BE2C (cell line): Measurements from ENCODE around the gene SCN9A.
"Not testable (repeated sequence)": the region's sequence is repeated elsewhere in the genome, so short reads cannot be mapped to it uniquely, and the experiment has no call there.

Experiments used
- DNase-seq: peaks from one replicate; pipeline ENCODE4 v3.0.0-alpha.2; 2020
- H3K27me3 ChIP-seq: fragments of 250-450 bp; sonication (Bioruptor Pico); 2 replicates; pipeline ENCODE4 v1.5.1; 2020; ENCODE audit warnings: mild to moderate bottlenecking
- H3K36me3 ChIP-seq: fragments of 250-450 bp; sonication (Bioruptor Pico); 2 replicates; pipeline ENCODE4 v1.5.1; 2020; ENCODE audit warnings: mild to moderate bottlenecking
- H3K4me1 ChIP-seq: fragments of 250-450 bp; sonication (Bioruptor Pico); 2 replicates; pipeline ENCODE4 v1.5.1; 2020
- H3K4me3 ChIP-seq: 2 replicates; pipeline ENCODE4 v1.5.1; 2011; ENCODE audit warnings: low read depth, low read length
- H3K9me3 ChIP-seq: fragments of 250-450 bp; sonication (Bioruptor Pico); 2 replicates; pipeline ENCODE4 v1.5.1; 2020
- TF ChIP-seq, protein P1 (sequence below): IDR thresholded peaks from 2 replicates; pipeline ENCODE4 v1.5.1; 2012; ENCODE audit warnings: mild to moderate bottlenecking, low read depth, low read length

Gene SCN9A

DNA sequence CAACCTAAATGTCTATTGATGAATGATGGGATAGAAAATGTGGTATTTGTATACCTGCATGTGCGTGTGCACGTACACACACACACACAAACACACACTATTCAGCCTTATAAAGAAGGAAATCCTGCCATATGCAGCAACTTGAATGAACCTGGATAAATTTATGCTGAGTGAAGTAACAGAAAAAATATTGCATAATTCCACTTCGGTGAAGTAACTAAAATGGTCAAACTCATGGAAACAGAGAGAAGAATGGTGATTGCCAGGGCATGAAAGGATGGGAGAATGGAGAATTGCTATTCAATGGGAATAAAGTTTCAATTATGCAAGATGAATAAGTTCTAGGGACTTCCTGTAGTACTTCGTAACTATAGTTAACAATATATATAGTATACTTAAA, 152.4 kb downstream of the SCN9A start:
- Histone ChIP-seq H3K4me1 (no peaks in the 10 kb centered on the region), H3K9me3 (no peaks in the 10 kb centered on the region), H3K36me3 (no peaks in the 10 kb centered on the region), H3K27me3 (no peaks in the 10 kb centered on the region), H3K4me3 (no peak overlapping the region)
- TF ChIP-seq, protein P1, sequence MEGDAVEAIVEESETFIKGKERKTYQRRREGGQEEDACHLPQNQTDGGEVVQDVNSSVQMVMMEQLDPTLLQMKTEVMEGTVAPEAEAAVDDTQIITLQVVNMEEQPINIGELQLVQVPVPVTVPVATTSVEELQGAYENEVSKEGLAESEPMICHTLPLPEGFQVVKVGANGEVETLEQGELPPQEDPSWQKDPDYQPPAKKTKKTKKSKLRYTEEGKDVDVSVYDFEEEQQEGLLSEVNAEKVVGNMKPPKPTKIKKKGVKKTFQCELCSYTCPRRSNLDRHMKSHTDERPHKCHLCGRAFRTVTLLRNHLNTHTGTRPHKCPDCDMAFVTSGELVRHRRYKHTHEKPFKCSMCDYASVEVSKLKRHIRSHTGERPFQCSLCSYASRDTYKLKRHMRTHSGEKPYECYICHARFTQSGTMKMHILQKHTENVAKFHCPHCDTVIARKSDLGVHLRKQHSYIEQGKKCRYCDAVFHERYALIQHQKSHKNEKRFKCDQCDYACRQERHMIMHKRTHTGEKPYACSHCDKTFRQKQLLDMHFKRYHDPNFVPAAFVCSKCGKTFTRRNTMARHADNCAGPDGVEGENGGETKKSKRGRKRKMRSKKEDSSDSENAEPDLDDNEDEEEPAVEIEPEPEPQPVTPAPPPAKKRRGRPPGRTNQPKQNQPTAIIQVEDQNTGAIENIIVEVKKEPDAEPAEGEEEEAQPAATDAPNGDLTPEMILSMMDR, result no peak
- no peak for DNase-seq

DNA sequence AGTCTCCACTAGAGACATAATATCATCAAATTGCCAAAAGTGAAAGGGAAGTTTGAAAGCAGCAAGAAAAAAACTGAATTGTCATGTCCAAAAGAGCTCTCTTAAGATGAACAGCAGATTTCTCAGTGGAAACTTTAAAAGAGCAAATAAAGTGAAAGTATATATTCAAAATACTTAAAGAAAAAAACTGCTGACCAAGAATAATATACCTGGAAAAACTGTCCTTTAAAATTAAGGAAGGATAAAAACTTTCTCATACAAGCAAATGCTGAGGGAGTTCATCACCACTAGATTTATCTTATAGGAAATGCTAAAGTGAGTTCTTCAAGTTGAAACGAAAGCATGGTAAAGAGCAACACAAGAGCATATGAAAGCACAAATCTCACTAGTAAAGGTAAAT, 164.7 kb downstream of the SCN9A start:
- H3K4me1 ChIP-seq, result no peaks in the 10 kb centered on the region
- H3K36me3 ChIP-seq, result no peaks in the 10 kb centered on the region
- no peak for DNase-seq
- no peaks in the 10 kb centered on the region for H3K9me3 ChIP-seq
- H3K27me3 ChIP-seq, result no peaks in the 10 kb centered on the region
- no peak overlapping the region for H3K4me3 ChIP-seq
- TF ChIP-seq, protein P1, result no peak

DNA sequence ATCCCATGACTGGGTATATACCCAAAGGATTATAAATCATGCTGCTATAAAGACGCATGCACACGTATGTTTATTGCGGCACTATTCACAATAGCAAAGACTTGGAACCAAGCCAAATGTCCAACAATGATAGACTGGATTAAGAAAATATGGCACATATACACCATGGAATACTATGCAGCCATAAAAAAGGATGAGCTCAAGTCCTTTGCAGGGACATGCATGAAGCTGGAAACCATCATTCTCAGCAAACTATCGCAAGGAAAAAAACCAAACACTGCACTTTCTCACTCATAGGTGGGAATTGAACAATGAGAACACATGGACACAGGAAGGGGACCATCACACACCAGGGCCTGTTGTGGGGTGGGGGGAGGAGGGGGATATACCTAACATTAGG, 165.8 kb downstream of the SCN9A start:
- H3K4me3 ChIP-seq, H3K27me3 ChIP-seq, DNase-seq, H3K9me3 ChIP-seq, H3K36me3 ChIP-seq, H3K4me1 ChIP-seq: not testable (repeated sequence)

DNA sequence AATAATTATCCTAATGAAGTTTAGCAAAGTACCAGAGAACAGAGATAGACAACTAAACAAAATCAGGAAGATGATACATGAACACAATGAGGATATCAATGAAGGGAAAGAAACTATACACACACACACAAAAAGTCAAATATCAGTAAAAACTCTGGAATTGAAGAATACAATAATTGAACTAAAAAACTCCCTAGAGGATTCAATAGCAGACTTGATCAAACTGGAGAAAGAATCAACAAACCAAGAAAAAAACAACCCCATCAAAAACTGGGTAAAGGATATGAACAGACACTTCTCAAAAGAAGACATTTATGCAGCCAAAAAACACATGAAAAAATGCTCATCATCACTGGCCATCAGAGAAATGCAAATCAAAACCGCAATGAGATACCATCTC, 166.4 kb downstream of the SCN9A start:
- H3K9me3 ChIP-seq, H3K27me3 ChIP-seq, H3K4me1 ChIP-seq, H3K4me3 ChIP-seq, H3K36me3 ChIP-seq, DNase-seq: not testable (repeated sequence)

- not testable (repeated sequence) for H3K4me3 ChIP-seq, H3K4me1 ChIP-seq, H3K9me3 ChIP-seq, DNase-seq, H3K36me3 ChIP-seq, H3K27me3 ChIP-seq
These were observed 169.6 kb downstream of the SCN9A start for GRCh38 chr2:166206153-166206552.

DNA sequence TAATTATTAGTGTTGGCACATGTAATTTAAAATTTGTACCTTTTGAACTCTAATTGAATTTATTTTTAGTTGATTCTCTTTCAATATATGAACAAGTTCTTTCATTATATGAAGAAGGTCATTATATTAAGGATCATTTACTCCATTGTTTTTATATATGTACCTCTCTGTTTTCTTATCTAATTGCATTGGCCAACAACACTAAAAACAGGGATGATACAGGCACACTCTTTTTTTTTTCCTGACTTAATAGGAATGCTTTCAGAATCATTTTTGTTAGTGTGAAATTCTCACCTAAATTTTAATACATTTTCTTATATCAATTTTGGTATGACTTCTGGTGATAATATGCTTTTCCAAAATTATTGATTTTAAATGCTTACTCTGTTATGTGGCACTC, 173.0 kb downstream of the SCN9A start:
- H3K4me1 ChIP-seq, result no peaks in the 10 kb centered on the region
- no peak for DNase-seq
- TF ChIP-seq, protein P1, result no peak
- no peak overlapping the region for H3K4me3 ChIP-seq
- no peaks in the 10 kb centered on the region for H3K27me3 ChIP-seq
- H3K36me3 ChIP-seq, result no peaks in the 10 kb centered on the region
- no peaks in the 10 kb centered on the region for H3K9me3 ChIP-seq

DNA sequence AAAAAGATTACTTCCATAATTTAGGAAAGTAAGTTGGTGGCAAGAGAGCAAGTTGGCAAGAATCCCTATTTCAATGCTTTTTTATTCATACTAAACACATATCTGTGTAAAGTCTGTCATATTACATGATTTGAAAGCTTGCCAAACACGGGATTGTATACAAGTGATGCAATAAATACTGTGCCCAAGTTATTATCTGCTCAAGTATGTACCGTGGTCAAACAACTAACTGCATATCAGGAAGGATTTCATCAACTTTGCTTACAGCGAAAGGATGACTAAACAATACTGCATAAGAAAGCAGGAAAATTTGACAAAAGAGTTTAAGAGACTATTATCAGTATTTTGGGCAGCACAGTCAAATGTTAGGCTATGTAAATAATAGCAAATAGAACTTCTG, 178.3 kb downstream of the SCN9A start:
- H3K27me3 ChIP-seq, result no peaks in the 10 kb centered on the region
- no peaks in the 10 kb centered on the region for H3K9me3 ChIP-seq
- no peaks in the 10 kb centered on the region for H3K4me1 ChIP-seq
- H3K36me3 ChIP-seq, result no peaks in the 10 kb centered on the region
- TF ChIP-seq, protein P1, result no peak
- no peak overlapping the region for H3K4me3 ChIP-seq
- no peak for DNase-seq

DNA sequence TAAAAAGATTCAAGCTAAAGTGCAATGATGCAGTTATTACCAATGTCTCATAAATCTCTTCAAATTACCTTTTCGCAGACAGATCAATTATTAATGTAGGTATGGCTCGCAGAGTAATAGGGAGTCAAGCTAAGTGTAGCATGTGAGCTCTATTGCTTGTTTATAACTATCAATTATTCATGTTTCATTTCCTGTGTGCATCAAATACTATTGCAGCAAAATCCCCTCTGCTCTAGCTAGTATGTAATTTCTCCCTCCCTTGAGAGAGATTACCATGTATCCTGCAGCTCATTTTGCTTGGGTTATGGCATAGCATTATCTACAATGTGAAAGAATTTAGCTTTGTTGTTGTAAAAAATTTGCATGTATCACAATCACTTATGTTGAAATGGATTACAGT, 182.3 kb downstream of the SCN9A start:
- Histone ChIP-seq H3K4me1 (no peaks in the 10 kb centered on the region), H3K4me3 (no peak overlapping the region), H3K27me3 (no peaks in the 10 kb centered on the region), H3K36me3 (no peaks in the 10 kb centered on the region), H3K9me3 (no peaks in the 10 kb centered on the region)
- no peak for DNase-seq
- TF ChIP-seq, protein P1, result no peak
